Inflammatory macrophage (primary cell): ENCODE data around the gene TASP1.

Experiments used
- DNase-seq, 2 donors: peaks; one replicate each; pipeline ENCODE4 v3.0.0-alpha.2; 2020 to 2022

TASP1 gene

DNA sequence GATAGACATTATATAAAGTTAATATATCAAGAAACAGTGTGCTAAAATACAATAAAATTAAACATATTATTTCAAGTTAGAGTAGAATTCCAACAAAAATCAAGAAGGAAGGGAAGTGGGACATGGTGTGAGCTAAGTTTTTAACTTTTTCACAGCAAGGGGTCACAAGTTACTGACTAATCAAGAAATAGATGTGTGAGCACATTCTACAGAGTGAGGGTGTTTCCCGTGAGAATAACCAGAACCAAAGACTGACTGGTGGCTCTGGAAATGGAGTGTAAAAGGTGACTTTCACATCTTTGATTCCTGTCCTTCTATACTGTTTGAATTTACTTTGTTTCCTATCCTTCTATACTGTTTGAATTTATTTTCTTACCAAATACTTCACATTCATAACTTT, 206.6 kb downstream of the TASP1 start:
- no peak for DNase-seq

DNA sequence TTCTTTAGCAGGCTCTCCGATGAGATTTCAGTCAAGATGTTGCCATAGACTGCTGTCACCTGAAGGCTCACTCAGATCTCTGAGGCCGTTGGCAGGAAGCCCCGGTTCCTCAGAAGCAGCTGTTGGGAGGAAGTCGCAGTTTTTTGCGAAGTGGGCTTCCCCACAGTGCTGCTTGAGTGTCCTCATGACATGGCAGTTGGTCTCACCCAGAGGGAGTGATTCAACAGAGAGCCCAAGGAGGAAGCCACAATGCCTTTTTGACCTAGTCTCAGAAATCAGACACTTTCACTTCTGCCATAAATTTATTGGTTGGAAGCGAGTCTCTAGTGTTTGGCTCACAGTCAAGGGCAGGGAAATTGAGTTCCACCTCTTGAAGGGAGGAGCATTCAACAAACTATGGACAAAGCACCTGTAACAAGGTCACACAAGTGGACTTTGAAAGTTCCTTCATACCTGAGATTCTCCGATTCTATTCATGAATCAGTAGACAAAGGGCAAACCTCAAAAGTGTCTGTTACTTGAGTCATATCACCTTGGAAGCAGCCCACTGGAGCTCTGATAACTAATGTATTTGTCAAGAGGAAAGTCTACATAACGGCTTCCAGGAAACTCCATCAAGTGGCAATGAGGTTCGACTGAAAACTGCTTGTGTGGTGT, 208.3 kb downstream of the TASP1 start:
- peak; percentile 27 to 36 for DNase-seq

DNA sequence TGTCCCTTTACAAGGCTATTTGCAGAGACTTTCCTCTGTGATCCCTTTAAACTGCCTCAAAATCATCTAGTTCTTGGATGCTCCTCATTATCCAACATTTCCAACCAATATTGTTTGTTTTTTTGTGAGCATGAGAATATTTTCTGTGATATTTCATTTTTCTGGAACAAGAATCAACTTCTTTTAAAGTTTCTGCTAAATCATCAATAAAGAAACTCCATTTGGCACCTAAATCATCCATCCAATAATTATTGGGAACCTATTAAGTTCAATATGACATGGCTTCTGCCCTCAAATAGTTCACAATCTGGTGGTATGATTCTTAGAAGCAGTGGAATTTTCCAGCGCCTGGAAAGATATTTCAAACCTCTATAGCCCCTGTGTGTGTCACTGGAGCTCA, 210.0 kb downstream of the TASP1 start:
- no peak for DNase-seq

DNA sequence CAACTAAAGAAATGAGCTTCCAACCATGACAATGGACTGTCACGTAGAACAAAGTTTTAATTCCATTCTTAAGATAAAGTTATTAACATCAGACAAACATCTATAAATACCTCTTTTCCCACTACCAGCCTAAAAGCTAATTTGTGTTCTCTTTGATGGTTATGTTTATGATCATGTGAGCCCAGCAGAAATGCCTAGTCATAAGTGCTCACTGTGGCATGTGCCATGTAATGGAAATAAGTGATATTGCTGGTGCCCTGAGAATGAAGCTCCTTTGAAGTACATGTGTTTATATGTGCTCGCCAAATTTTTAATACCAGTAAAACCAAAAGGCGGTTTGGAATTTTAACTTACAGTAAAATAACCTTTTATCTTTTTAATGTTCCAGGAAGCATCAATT, 211.9 kb downstream of the TASP1 start:
- no peak for DNase-seq

DNA sequence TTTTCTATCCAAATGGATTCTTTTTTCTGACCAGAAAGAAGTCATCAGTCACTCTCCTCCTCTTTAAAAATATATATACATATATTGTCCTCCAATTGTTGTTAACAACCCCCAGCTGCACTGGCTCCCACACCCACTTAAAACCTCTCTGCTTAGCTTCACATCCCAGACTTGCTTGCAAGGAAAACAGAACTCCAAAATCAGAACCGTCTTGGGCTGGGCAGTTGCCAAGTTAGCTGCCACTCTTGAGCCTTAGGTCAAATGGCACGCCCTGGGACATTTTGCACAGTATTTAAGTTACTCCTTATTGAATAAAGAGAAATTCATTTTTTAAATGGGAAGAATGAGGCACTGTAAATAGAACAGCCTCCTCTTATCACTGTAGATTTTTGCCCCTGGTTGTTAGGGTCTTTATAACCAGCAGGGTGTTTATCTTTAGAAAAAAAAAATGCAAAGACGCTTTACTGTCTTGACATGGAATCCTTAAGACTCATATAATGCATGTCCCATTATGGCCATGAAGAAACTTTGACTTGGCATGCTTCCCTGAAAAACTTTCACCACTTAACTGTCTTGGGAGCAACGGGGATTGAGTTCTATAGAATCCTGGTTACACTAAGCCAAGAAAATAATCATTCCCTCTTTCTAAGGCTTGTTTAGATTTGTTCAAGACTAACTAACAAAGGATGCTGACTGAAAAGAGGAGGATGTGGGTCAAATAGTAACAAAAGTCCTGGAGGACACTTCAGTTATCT, 213.2 kb downstream of the TASP1 start:
- no peak for DNase-seq

DNA sequence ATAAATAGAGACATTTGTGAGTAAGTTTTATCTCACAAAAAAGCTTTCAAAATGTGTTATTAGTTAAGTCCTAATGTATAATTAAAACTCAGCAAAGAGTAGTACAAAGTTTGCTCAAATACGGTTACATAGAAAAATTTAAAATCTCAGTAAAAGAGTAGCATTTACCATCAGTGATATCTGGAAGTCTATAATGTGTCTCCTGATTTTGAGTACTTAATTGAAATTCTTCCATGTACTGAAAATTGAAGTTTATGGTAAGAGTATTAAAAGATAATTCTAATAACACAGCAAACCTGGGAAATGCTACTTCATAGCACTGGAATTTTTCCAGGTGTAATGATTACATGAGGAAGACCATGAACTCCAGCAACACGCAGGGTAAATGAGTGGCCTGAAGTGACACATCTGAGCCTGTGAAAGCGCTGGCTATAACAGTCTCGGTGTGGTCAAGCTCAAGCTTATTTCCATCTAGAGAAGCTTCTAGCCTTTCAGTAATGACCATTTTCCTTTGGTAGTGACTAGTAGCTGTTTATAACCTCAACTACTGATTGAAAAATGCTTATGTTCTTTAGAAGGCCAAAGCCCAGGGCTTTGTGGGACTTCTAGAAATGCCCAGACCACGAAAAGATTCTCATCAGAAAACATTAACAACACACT, 214.4 kb downstream of the TASP1 start:
- no peak for DNase-seq

DNA sequence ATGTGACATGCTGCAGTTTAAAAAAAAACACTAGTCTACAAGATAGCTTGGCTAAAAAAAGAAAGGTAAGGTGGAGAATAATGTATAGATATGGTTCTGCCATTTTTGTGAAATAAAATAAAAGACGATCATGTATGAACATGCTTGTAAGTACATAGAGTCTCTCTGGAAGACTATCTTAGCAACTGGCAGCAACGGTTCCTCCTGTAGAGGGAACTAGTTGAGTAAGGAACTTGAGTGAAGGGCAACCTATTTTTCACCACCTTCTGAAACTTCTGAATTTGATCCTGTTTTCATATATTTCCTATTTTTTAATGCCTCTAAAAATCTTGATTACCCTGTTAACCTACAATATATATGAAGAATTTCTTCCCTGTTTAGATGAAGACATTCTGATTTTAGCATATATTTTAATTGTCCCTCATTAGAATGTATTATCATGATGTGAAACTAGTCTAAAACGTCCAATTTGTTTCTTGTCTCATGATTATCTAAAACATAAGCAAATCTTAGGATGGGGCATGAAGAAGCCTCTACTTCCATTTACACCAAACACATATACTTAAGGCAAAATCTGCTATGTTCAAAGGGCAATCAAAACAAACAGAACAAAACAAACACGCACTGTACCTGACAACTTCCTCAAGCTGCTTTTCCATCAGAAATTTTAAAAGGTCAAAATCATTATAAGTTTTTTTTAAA, 215.1 kb downstream of the TASP1 start:
- DNase-seq, result no peak

DNA sequence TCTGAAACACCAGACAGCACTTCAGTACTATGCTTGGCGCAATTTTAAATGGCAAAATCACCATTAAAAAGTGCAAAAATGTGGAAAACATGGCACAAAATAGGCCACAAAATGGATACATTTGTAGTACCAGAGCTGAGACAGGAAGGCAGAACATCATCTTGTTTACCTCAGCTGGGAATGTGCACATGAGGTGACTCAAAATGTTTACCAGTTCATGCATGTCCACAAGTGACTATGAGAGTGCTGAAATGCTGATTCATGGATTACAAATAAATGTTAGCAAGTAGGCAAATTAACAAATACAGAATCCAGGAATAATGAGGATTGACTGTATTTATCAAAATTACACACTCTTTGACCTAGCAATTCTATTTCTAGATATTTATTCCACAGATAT, 216.1 kb downstream of the TASP1 start:
- no peak for DNase-seq

DNA sequence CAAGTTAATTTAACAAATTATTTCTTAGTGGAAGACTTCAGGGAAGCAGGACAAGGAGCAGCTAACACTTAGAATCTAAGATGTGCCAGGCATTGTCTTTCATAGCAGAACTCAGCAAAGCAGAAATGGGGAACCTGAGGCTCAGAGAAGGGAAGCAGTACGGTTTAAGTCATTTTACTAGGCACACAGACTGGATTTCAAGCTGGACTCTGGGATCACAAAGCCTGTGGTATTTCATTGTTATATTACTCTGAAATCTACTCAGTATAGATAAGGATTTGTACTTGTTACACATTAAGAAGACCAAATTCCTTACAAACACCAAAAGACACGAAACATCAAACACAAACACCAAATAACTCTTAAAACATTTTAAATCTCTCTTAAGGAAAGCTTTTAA, 218.1 kb downstream of the TASP1 start:
- peak; percentile 9 to 34 for DNase-seq

DNA sequence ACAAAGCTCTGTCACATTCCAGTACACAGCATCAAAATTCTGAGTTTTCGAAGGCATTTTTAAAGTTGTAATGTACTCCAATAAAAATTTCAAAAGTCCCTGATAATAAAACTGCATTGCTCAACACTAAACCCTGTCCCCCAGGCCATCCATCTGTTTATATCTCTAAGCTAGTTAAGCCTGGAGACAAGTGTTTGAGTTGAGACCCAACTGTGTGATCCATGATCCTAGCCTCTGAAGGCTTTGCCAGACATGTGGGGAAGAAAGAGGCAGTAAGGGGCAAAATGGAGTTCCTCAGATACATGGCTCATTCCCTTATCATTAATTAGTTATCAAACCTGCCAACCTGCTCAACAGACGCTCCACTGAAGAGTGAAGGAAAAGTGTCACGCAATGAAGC, 219.3 kb downstream of the TASP1 start:
- DNase-seq, result no peak

DNA sequence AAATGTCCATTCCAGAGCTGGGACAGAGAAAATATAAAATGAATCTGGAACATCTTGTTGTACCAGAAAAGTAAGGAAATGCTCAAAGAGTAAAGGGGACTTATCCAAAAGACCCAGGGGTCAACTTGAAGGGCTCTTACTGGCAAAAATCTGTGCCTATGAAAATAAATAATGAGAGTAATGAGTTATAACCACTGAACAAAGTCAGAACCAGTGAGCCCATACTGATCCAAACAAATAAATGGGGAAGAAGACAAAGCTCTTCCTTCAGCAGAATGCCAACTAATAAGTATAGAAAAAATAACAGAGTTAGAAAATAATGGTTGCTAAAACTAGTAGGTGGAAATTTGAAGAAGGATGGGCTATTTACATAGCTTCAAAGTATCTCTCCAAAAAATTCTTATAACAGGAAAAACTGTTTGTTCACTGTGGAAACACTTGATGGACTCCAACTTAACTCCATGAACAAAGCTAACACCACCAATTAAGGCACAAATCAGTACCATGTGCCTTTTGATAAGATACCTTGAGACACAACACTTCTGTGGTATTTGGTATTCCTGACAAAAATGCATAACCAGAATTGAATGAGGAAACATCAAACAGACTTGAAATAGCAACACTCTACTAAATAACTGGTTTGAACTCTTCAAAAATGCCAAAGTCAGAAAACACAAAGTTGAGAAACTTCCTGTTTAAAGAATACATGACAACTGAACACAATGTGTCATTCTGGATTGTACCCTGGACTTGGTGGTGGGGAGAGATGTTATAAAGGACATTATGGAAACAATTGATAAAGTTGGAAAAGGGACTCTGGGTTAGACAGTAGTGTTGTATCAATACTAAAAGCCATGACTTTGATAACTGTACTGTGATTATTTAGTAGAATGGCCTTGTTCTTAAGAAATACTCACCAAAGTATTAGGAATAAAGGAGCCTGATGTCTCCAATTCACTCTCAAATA, 220.2 kb downstream of the TASP1 start:
- DNase-seq, result peak in 1 of 2 donors; percentile 25

DNA sequence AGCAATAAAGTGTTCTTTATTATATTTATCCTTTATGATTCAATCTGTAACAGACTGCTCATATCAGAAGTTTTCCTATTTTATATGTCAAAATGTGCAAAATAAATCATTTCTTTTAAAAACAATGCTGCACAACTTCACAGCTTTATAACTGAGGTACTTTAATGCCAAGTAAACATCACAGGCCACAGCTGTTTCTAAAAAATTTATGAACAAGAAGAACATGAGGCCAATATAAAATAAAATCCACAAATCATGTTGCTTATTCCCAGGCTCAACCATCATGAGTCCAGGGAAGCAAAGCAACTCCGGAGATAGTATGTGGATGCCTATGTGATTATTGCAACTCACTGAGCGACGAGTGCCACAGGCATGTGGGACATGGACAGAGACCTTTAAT, 222.2 kb downstream of the TASP1 start:
- no peak for DNase-seq

DNA sequence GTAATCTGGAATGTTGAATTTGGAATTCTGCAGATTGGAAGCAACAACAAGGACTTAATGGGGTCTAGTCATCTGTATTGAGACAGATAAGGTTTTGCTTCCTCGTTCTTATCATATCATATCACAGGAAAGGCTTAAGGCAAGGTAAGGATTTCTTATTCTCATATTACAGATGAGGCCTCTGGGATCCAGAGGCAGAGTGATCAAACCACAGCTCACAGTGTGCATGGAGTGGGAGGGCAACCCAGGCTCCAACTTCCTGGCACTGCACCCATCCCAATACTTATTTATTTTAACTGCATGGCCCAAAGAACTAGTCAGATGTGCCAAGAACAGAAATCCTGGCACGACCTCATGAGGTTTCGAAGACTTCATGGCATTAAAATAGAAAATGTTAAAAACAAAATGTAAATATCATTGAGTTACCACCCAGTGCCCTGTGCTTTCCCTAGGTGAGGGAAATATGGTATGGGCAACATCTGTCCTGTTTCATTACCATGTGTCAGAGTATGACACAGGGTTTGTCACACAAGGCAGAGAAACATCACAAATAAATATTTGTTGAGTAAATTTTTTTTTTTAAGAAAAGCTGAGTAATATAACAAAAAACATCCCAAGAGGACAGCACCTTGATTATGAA, 225.8 kb downstream of the TASP1 start:
- no peak for DNase-seq

DNA sequence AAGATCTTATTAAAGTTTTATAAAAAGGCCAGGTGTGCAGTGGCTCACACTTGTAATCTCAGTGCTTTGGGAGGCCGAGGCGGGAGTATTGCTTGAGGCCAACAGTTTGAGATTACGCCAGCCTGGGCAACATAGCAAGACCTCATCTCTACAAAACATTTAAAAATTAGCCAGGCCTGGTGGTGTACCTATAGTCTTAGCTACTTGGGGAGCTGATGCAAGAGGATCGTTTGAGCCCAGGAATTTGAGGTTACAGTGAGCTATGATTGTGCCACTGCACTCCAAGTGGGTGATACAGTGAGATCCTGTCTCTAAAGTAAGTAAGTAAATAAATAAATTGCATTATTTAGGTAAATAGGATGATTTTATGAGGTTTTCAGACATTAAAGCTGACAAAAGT, 234.4 kb downstream of the TASP1 start:
- DNase-seq, result no peak

DNA sequence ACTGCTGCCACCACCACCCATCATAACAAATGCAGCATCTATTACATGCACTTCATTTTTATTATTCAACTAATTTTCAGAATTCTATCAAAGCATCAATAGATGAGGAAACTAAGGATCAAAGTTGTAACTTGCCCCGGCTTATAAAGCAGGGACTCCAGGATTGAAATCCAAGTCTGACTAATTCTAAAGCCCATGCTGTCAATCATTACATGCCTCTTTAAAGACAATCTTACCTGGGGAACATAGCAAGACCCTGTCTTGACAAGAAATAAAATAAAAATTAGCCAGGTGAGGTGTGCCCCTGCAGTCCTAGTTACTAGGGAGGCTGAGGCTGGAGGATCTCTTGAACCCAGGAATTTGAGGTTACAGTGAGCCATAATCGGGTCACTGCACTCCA, 235.3 kb downstream of the TASP1 start:
- no peak for DNase-seq

DNA sequence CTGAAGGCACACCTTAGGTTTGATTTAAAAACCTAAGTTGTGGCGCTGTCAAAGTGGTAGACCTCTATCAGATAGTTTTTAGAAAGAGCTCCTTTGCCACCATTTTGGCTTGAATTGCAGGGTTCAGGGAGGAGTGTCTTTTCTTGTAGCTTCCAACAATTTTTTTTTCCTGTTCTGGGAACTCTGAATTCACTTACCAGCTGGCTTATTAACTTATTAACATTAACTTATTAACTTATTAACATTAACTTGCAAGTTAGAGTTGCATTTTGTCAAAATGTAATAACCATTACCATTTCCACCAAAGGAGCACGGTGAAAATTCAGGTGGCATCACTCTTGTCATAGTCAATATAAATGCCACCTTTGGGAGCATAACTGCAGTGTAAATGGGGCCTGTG, 235.7 kb downstream of the TASP1 start:
- DNase-seq, result no peak

DNA sequence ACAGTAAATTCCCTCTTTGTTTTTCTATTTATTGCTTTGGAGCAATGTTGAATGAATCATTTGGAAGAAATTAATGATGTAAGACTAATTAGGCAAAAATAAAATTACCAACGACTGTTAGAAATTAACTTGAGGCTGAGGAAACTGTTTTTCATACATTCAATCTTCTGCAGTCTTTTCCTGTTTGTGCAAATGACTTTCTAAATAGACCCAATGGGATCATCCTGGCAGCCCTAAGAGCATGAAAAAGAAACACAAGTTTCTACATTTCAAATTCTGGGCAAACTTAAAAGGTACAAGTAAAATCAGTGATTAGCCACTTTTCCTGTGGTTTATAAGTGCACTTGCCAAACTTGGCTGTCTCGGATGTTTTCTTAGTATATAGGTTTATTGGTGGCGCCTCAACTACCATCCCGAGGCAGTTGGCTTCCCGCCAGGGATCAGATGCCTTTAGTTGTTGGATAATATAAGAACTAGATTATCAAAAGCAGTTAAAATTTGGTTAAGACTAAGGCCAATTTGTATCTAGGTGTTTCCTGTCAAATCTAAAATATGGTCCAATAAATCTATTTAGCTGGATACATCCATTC, 236.5 kb downstream of the TASP1 start:
- DNase-seq, result no peak

DNA sequence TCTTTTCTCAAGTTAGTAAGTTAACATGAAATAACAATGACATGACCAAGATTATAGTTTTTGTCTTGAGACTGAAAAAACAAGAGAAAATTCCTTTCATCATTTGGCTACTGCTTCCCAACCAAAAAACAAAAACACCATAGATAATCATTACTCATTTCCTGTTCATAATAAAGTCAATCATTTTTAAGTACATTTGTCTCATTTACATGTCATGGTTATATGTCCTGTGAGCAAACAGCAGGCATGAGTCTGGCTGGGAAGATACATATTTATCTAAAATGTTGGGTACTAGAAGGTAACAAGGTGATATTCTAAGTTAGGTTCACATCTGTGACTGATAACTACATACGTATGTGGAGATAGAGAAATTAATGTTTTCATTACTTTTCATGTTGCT, 237.1 kb downstream of the TASP1 start:
- DNase-seq, result no peak

DNA sequence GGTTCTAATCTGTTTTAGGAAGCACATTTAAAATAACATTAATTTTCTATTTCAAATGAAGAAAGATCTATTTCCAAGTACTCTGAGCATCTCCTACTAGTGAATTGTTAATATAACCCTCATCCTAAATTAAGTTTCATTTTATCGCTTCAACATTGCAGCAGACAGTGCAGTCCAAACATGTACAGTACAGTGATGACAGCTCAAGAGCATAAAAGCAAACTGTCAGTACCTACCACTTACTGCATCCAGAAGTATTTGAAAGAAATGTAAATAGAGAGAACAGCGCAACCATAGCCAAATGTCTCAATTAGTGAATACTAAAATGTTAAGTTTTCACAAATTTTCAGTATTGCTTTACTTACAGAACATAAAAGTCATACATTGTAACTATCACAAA, 238.3 kb downstream of the TASP1 start:
- DNase-seq, result no peak

DNA sequence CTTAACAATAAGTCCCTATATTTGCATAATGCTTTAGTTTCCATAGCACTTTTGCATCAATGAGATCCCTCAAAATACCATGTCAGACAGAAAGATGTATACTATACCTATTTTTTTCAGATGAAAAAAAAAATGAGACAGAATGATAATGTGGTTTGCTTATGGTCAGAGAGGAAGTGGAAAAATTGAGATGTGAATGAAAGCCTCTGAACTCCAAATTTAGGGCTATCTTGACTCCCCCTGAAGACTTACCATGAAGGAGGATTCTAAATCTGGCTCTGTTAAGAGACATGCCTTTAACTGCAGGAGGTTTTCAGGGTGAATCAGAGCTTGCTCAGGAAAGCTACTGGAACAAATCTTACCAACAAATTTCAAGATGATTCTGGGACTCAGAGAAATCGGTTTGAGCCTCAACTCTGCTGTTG, 241.4 kb downstream of the TASP1 start:
- no peak for DNase-seq

DNA sequence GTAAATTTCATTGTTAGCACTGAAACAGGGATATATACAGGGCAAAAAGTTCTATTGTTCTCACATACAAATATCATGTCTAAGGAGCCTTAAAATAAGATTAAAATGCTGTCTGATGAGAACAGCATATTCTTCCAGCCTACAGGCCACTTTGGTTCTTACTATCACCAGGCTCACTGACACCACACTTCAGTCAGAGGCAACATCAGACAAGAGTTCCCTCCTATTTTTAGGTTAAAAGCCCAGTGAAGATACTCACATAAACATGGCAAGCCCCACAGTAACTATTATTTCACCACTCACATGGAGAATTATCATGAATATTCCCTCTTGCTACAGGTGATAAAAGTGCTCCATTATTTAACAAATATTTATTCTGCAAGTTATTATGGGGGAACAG, 241.9 kb downstream of the TASP1 start:
- DNase-seq, result no peak
